ENCODE measurements around the gene SMIM45.

The SMIM45 gene

GRCh38 chr22:41976961-41977566 lies 25.1 kb downstream of the SMIM45 start:
- H3K4me3 ChIP-seq (ENCODE audit: low read depth, low read length), result no peak overlapping the region

DNA sequence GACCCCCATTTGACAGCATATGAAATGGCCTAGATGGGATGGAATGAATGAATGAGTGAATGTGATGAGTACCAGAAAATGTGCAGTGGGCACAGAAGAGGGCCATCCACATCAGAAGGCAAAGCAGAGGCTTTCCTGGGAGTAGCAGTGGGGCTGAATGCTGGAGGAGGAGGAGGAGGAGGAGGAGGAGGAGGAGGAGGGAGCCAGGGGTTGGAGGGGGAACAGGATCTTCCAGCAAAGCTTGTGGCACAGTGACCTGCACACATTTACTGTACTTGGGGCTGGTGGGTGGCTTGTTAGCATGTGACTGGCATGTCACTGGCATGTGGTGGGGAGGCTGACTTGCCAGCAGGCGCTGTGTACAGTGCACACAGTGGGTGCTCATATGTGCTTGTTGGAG lies 26.8 kb downstream of the SMIM45 start:
- in situ Hi-C loops (cut with HindIII; ENCODE audit: low sequenced_read_pairs), result no loop called here
- DNase-seq (ENCODE audit: low read depth, low spot score), result no peak
- H3K4me3 ChIP-seq (ENCODE audit: low read depth, low read length), result no peak overlapping the region
- TF ChIP-seq, protein P1, sequence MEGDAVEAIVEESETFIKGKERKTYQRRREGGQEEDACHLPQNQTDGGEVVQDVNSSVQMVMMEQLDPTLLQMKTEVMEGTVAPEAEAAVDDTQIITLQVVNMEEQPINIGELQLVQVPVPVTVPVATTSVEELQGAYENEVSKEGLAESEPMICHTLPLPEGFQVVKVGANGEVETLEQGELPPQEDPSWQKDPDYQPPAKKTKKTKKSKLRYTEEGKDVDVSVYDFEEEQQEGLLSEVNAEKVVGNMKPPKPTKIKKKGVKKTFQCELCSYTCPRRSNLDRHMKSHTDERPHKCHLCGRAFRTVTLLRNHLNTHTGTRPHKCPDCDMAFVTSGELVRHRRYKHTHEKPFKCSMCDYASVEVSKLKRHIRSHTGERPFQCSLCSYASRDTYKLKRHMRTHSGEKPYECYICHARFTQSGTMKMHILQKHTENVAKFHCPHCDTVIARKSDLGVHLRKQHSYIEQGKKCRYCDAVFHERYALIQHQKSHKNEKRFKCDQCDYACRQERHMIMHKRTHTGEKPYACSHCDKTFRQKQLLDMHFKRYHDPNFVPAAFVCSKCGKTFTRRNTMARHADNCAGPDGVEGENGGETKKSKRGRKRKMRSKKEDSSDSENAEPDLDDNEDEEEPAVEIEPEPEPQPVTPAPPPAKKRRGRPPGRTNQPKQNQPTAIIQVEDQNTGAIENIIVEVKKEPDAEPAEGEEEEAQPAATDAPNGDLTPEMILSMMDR (IDR thresholded peaks at IDR 0.05; ENCODE audit: low read depth, low read length), result no peak

More at GRCh38 chr22:41976961-41977566, 25.1 kb downstream of the SMIM45 start:
- in situ Hi-C loops (cut with HindIII; ENCODE audit: low sequenced_read_pairs), result no loop called here
- TF ChIP-seq, protein P1 (IDR thresholded peaks at IDR 0.05; ENCODE audit: low read depth, low read length), result no peak
- no peak for DNase-seq (ENCODE audit: low read depth, low spot score)

GRCh38 chr22:41979423-41980250 lies 27.7 kb downstream of the SMIM45 start:
- no peak for DNase-seq (ENCODE audit: low read depth, low spot score)
- TF ChIP-seq, protein P1 (IDR thresholded peaks at IDR 0.05; ENCODE audit: low read depth, low read length), result no peak
- in situ Hi-C loops (cut with HindIII; ENCODE audit: low sequenced_read_pairs), result no loop called here
- no peak overlapping the region for H3K4me3 ChIP-seq (ENCODE audit: low read depth, low read length)

DNA sequence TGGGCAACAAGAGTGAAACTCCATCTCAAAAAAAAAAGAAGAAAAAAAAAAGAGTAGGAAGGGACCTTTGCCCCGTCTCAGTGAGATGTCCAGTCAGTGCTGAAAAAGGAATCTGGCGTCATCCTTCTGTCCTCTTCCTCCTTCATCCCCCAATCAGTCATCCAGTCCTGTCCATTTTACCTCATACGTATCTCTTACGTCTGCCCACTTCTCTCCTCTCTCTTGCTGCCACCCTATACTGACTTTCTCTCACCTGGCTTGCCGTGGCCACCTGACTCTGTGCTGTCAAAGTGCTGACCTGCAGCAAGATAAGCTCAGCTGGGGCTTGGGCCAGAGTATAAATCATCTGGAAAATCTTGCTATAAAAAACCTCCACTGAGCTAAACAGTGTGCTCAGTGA lies 30.9 kb downstream of the SMIM45 start:
- in situ Hi-C loops (cut with HindIII; ENCODE audit: low sequenced_read_pairs), result no loop called here

DNA sequence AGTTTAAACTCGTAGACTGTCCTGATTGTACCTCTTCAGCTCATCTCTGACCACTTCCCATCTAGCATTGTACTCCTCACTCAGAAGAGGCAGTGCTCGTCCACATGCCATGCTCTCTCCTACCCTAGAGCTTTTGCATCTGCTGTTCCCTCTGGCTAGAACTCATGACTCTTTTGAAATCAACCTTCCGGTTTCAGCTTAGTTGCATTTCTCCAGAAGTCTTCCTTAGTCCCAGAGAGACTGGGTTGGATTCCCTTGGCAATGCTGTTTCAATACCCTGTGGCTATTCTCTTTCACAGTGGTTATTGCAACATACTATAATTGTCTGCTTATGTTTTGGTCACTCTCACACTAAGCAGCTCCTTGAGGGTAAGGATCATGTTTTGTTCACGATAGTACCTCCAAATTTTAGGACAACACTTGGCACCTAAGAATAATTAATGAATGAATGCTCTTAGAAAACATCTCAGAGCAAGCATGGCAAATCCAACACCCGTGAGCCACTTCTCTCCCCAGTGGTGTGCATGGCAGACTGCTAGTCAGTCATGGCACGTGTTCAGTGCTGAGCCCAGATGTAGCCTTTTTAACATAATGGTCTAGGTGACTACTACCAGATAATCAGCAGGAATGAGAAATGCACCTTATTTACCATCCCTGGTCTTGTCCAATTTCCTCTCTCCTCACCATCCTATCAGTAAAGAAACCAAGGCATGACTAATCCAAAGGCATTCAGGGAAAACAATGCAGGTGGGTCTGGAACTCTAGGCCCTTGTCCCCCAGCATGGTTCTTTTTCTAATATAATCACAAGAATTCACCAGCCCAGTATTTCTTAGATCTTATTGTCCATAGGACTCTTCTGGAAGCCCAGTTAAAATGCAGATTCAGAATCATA lies 31.8 kb downstream of the SMIM45 start:
- in situ Hi-C loops (cut with HindIII; ENCODE audit: low sequenced_read_pairs), result no loop called here
- TF ChIP-seq, protein P1 (IDR thresholded peaks at IDR 0.05; ENCODE audit: low read depth, low read length), result no peak
- no peak overlapping the region for H3K4me3 ChIP-seq (ENCODE audit: low read depth, low read length)
- no peak for DNase-seq (ENCODE audit: low read depth, low spot score)

More for the DNA sequence above, 30.9 kb downstream of the SMIM45 start:
- no peak overlapping the region for H3K4me3 ChIP-seq (ENCODE audit: low read depth, low read length)
- TF ChIP-seq, protein P1 (IDR thresholded peaks at IDR 0.05; ENCODE audit: low read depth, low read length), result no peak
- no peak for DNase-seq (ENCODE audit: low read depth, low spot score)

DNA sequence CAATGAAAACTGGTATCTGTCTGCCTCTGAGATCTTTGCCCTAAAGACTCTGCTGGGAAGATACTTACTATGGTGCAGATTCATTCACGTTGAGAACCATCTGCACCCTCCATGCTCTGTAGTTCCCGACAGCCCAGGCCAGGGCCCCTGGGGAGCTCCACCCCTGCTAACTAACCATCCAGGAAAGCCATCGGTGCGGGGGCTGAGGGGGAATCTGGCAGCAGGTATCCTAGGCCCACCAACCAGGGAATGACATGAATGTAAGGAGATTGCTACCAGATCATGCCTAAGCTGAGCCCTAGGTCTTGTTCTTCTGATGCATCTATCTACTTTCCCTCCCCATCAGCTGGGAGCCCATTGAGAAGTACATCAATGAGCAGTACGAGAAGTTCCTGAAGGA lies 35.3 kb downstream of the SMIM45 start:
- TF ChIP-seq, protein P1 (IDR thresholded peaks at IDR 0.05; ENCODE audit: low read depth, low read length), result no peak
- DNase-seq (ENCODE audit: low read depth, low spot score), result no peak
- H3K4me3 ChIP-seq (ENCODE audit: low read depth, low read length), result no peak overlapping the region
- in situ Hi-C loops (cut with HindIII; ENCODE audit: low sequenced_read_pairs), result no loop called here

Measured in astrocyte of the spinal cord (primary cell).